ENCODE results near the gene PTCH1.

Gene PTCH1

DNA sequence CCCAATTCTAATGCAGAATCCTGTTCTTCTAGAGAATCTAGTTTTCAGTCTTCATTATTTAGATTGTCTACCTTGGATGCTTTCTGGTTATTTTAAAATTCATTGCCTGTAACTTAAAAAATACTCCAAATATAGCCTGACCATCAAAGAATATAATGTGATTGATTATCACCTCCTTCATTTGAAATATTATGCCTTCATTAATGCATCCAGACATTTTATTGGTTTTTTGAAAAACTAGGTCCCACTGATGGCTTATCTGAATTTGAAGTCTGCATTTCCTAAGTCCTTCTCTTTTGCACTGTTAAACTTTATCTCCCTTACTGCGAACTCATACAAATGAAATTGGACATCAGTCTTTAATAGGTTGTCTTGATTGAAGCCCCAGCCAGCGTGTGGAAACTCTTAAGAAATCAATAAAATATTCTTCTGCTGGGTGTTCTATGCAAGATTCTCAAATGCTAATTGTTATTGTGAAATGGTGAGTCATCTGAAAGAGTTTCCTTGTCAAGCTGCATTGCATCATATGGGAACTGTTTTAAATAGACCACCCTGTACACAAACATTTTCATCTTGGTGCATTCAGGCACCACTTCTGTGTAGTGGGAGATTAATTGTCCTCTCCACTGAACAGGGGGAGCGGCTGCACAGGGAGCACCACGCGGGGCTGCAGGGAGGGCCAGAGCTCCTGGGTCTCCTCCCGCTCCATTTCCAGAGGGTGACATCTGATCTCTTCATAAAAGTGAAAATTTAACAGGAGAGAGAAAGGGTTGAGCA, 106.9 kb downstream of the PTCH1 start:
- no peak for DNase-seq (ENCODE audit: low spot score)
- Histone ChIP-seq H3K27ac (no peak overlapping the region), H3K4me3 (no peak overlapping the region)
- TF ChIP-seq, protein P1, sequence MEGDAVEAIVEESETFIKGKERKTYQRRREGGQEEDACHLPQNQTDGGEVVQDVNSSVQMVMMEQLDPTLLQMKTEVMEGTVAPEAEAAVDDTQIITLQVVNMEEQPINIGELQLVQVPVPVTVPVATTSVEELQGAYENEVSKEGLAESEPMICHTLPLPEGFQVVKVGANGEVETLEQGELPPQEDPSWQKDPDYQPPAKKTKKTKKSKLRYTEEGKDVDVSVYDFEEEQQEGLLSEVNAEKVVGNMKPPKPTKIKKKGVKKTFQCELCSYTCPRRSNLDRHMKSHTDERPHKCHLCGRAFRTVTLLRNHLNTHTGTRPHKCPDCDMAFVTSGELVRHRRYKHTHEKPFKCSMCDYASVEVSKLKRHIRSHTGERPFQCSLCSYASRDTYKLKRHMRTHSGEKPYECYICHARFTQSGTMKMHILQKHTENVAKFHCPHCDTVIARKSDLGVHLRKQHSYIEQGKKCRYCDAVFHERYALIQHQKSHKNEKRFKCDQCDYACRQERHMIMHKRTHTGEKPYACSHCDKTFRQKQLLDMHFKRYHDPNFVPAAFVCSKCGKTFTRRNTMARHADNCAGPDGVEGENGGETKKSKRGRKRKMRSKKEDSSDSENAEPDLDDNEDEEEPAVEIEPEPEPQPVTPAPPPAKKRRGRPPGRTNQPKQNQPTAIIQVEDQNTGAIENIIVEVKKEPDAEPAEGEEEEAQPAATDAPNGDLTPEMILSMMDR (IDR thresholded peaks at IDR 0.05), result no peak

DNA sequence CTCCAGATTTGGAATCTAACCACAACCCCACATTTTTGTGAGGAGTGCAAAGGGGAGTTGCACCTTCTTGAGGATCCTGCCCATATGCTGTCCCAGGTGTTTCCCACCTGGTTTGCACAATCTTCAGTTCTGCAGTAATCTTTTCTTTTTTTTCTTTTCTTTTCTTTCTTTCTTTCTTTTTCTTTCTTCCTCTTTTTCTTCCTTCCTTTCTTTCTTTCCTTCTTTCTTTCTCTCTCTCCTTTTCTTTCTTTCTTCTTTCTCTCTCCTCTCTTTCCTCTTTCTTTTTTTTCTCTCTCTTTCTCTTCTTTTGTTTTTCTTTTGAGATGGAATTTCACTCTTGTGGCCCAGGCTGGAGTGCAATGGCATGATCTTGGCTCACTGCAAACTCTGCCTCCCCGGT, 109.2 kb downstream of the PTCH1 start:
- no peak overlapping the region for H3K4me3 ChIP-seq
- DNase-seq (ENCODE audit: low spot score), result no peak
- TF ChIP-seq, protein P1 (IDR thresholded peaks at IDR 0.05), result no peak
- H3K27ac ChIP-seq, result no peak overlapping the region

DNA sequence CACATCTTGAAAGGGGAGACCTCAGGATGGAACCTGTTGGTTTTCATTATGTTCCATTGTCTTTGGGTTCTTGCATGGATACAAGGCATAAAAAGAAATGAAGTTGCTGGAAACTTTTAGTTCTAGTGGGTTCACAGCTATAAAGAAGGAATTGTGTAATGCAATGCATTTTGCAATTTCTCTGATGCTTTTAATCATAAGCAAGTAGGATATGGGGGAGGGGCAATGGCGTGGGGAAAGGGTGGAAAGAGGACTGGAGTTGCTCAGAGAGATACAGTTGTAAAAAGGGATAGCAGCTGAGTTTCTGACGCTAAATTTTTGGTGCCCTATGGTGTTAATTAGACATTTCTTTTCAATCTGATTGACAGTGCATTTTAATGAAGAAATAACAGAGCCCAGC, 110.7 kb downstream of the PTCH1 start:
- H3K27ac ChIP-seq, result no peak overlapping the region
- no peak for DNase-seq (ENCODE audit: low spot score)
- TF ChIP-seq, protein P1 (IDR thresholded peaks at IDR 0.05), result no peak
- no peak overlapping the region for H3K4me3 ChIP-seq

DNA sequence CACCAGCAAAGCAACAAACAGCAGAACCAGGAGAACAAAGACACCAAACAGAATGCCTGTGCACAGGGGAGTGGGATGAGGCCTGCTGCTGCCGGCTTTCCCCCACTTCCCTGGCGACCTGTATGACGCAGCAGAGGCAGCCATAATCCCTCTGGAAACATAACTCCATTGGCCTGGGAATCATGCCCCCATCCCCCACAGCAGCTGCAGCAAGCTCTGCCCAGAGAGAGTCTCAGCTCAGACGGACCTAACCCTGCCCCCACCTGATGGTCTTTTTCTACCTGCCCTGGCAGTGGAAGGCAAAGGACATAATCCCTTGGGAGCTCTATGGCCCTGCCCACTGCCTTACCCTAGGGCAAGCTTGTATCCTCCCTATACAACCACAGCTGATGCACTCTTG, 117.5 kb downstream of the PTCH1 start:
- no peak for DNase-seq (ENCODE audit: low spot score)
- H3K4me3 ChIP-seq, result no peak overlapping the region
- TF ChIP-seq, protein P1 (IDR thresholded peaks at IDR 0.05), result no peak
- H3K27ac ChIP-seq, result no peak overlapping the region

All from coronary artery (tissue), 2 donors.